Measurements from ENCODE around the gene ZNF383.
"Not testable (repeated sequence)": the region's sequence is repeated elsewhere in the genome, so short reads cannot be mapped to it uniquely, and the experiment has no call there.

Gene ZNF383

DNA sequence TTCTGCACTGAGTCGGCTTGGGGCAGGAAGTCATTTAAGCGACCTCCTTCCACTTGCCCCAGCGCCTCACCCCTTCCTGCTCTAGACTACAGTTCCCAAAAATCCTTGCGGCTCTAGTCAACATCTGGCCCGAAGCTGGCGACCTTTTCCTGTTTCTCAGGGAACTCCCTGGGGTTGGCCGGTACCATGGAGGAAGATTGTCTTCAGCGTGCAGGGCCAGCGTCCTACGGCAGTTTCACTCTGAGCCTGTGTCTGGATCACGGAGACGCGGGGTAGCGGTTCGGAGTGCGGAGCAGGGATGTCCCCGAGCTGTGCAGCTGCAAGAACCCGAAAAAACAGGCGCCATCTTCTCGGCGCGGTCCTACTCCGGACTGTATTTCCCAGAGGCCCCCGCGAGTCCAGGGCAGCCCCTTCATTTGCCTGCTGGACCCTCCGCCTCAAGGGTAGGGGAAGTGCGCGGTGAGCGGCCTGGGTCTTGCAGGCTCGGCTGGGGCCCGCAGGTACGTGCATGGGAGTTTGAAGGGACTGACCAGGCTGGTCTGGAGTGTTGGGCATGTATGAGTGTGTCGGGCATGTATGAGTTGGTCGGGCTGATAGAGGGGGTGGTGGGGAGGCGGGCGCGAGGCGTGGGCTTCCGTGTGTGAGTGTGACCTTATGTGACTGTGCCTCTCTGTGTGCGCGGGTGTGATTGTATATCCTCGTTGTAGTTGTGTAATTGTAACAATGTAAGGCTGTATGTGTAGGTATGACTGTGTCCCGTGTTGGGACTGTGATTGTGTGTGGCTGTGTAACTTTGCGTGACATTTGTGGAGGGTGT is at the start of gene ZNF383:
ZNF383 (plus strand) TSS at position 440 of the 817 bp plus-strand sequence. CDS start 12,240 bp downstream, outside the sequence.
- peak; percentile 70 to 73 for DNase-seq (ENCODE audit: low read depth in 2 of 2)

DNA sequence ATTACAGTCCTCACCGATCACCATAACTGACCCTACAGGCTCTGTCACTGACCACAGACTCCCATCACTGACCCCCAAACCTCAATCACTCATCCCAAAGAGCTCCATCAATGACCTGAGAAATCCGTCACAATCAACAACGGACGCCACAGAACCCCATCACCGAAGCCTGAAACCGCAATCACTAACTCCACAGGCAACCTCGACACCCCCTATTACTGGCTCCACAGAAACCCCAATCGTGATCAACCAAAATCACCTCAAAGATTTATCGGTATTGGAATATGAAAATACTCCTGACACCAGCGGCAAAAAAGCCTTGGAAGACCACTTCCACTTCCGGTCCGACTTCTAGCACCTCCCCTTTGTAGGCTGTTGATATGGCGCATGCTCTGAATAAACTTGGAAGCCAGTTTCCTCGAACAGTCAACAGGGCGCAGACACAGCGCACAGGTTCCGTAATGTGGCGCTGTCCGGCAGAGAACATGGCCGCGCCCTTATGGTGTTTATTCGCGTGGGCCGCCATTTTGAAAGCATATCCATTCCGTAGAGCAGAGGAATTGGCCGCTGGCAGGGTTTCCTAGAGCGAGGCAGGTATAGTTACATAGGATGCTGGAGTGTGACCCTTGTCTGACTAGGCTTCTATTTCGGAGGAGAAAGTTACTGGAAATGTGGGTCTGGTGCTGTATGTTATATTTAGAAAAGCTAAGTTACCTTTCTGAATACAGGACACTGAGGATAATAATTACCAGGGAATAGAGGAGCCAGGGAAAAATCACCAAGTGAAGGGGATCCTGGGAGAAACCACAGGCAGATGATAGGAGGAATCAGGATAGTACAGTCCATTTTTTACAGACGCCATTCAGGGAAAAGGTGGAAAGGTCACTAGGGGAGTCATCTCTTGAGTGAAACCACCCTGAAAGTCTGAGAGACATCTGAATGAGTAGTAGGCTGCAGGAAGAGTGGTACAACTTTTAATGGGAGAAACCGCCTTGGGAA is 45.3 kb upstream of the ZNF383 start, which contains the start of gene ZNF585A:
ZNF585A (minus strand) TSS at position 328 of the 999 bp plus-strand sequence. CDS start 2,785 bp downstream, outside the sequence.
- peak; percentile 83 to 88 for DNase-seq (ENCODE audit: low read depth in 2 of 2)

DNA sequence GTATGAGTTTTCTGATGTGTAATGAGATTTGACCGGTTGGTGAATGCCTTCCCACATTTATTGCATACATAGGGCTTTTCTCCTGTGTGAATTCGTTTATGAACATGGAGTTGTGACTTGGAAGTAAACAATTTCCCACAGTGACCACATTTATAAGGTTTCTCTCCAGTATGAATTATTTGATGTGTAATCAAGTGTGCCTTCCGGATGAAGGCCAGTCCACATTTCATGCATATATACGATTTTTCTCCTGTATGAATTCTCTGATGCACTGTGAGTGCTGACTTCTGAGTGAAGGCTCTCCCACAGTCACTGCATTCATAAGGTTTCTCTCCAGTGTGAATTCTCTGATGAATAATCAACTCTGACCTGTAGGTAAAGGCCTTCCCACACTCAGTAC is 31.9 kb upstream of the ZNF383 start:
- not testable (repeated sequence) for DNase-seq (ENCODE audit: low read depth in 2 of 2)

DNA sequence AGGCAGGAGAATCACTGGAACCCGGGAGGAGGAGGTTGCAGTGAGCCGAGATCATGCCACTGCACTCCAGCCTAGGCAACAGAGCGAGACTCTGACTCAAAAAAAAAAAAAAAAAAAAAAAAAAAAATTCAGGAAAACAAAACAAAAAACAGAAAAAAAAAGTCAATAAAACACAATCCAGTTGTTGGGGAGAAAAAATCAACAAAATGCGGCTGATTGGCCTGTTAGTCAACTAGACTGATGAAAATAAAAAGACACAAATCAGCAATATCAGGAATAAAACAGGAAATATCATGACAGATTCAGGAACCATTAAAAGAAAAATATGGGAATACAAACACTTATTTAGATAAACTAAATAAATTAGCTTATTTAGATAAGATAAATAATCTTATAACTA is 22.8 kb upstream of the ZNF383 start:
- DNase-seq (ENCODE audit: low read depth in 2 of 2), result not testable (repeated sequence)

DNA sequence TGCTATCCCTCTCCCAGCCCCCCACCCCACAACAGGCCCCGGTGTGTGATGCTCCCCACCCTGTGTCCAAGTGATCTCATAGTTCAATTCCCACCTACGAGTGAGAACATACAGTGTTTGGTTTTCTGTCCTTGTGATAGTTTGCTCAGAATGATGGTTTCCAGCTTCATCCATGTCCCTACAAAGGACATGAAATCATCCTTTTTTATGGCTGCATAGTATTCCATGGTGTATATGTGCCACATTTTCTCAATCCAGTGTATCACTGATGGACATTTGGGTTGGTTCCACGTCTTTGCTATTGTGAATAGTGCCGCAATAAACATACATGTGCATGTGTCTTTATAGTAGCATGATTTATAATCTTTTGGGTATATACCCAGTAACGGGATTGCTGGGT is 20.9 kb upstream of the ZNF383 start:
- DNase-seq (ENCODE audit: low read depth in 2 of 2), result not testable (repeated sequence)

- no peak for DNase-seq (ENCODE audit: low read depth in 2 of 2)
Observed at GRCh38 chr19:37197768-37198167, 20.2 kb upstream of the ZNF383 start.

DNA sequence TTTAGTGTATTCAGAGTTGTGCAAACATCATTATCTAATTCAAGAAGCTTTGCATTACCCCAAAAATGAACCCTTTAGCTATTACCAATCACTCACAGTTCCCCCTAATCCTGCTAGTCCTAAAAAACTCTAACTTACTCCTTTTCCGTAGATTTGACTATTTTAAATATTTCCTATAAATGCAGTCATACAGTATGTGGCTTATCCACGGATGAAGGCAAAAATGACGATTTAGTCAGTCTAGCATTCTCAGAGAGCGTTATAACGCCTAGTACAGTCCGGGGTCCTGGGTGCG is 587 bp upstream of the ZNF383 start:
- DNase-seq (ENCODE audit: low read depth in 2 of 2), result no peak

DNA sequence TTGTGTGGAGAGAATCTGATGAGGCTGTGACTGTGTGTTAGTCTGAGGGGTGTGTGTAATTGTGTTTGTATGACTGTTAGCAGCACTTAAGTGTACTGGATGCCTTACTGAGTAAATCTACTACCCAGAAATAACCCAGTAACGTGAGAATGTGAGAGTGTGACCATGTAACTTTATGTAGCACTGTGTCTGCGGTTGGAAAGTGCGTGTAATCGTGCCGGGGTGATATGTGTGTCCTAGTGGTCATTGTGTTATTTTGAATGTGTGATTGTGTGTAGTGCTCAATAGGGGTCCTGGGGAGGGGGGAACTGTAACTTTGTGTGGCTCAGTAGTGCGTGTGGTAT is 550 bp downstream of the ZNF383 start:
- no peak for DNase-seq (ENCODE audit: low read depth in 2 of 2)

GRCh38 chr19:37220383-37220782 is 2.4 kb downstream of the ZNF383 start:
- no peak for DNase-seq (ENCODE audit: low read depth in 2 of 2)

DNA sequence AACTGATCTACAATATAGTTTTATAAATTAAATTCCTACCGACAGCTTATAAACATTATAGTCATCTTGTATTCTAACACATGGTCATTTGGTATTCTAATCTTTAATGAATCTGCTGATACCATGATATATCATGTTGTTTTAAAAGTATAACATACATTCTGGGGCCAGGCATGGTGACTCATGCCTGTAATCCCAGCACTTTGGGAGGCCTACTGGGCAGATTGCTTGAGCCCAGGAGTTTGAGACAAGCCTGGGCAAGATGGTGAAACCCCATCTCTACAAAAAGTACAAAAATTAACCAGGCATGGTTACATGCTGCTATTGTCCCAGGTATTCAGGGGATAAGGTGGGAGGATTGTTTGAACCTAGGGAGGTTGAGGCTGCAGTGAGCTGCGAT is 3.1 kb downstream of the ZNF383 start:
- DNase-seq (ENCODE audit: low read depth in 2 of 2), result no peak

DNA sequence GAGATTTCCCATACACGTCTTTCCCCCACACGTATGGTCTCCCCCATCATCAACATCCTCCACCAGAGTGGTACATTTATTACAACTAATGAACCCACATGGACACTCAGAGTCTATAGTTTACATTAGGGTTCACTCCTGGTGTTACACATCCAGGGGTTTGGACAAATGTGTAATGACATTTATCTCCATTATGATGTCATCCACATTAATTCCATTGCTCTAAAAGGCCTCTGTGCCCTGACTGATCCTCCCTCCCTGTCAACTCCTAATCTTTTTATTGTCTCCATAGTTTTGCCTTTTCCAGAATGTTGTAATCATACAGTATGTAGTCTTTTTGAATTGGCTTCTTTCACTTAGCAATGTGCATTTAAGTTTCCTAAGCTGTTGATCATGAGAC is 8.2 kb downstream of the ZNF383 start:
- no peak for DNase-seq (ENCODE audit: low read depth in 2 of 2)

DNA sequence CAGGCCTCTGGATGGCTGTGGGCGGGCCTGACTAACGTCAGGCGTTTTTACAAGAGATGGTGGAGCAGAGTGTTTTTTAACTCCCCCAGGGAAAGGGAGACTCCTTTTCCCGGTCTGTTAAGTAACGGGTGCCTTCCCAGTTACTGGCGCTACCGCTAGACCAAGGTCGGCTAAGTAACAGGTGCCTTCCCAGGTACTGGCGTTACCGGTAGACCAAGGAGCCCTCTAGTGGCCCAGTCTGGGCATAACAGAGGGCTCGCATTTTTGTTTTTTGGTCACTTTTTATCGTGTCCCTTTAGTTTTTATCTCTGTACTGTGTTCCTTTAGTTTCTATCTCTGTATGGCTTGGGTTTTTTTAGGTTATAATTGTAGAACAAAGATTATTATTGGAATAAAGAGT is 10.0 kb downstream of the ZNF383 start:
- DNase-seq (ENCODE audit: low read depth in 2 of 2), result no peak

GRCh38 chr19:37243206-37243632 is 25.2 kb downstream of the ZNF383 start:
- no peak for DNase-seq (ENCODE audit: low read depth in 2 of 2)

- DNase-seq (ENCODE audit: low read depth in 2 of 2), result no peak
Observed at GRCh38 chr19:37251308-37252229, 33.6 kb downstream of the ZNF383 start.

DNA sequence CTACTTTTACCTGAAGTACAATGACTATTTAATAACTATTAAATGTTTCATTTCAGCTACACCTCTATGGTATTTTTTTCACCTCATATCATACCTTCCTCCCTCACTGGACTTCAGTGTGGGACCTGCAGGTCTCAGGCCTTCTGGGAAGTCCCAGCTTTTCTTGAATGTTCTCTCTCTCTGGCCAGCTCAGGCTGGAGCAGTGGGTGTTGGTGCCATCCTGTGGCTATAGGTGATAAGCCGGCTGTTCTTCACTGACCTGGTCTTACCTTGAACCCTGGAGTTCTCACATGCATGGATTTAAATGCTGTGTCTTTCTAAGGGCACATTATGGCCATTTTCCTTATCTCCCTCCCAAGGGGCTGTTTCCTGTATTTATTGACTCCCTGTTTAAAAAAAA is 45.0 kb downstream of the ZNF383 start:
- DNase-seq (ENCODE audit: low read depth in 2 of 2), result not testable (repeated sequence)

DNA sequence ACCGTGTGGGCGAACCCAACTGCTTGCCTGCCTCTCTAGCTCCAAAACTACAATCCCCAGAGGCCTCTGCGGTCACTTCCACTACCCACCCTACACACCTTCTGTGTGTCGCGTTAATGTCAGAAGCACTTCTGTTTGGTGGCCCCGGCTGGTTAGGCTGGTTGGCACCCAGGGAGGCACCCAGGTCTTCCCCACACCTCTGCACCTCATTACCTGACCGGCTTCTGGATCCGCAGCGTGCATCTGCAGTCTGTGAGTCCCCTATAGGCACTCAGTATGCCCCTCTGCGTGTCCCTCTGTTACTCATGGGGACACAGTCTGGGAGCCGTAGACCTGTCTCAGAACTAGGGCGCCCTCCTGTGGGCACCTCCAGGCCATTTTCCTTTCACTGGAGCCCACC is 49.0 kb downstream of the ZNF383 start:
- not testable (repeated sequence) for DNase-seq (ENCODE audit: low read depth in 2 of 2)

DNA sequence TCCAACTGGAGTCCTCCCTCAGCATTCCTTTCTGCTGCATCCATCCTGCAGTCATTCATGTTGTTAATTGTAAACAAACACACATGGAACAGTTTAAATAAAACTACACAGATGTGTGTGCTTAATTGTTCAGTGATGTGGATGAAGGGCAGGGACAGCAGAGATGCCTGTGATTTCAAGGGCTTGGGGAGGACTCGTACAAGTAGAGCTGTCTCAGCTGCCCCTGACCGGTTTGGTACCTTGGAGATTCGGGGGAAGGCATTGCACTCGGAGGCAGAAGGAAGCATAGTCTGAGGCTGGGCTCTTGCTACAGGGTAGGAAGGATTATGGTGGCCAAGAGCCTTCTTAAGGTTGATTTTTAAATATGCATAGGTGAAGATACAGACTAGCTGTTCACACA is 49.7 kb downstream of the ZNF383 start:
- DNase-seq (ENCODE audit: low read depth in 2 of 2), result not testable (repeated sequence)

DNA sequence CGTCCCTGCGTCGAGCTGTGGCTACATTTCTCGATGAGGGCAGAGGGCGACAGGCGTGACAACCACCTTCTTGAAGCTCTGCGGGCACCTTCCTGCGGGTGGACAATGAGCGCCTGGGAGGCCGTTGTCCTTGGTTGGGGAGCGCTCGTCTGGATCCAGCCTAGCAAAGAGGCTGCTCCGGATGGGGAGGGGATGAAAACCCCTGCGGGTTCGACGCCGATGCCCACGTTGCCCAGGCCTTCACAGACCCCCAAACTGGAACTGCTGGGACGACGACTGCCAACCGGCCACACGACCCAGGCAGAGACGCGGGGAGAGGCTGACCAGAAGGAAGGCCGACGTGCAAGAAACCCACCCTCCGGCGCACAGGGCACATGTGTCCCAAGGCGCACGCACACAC is 62.6 kb downstream of the ZNF383 start:
- not testable (repeated sequence) for DNase-seq (ENCODE audit: low read depth in 2 of 2)

DNA sequence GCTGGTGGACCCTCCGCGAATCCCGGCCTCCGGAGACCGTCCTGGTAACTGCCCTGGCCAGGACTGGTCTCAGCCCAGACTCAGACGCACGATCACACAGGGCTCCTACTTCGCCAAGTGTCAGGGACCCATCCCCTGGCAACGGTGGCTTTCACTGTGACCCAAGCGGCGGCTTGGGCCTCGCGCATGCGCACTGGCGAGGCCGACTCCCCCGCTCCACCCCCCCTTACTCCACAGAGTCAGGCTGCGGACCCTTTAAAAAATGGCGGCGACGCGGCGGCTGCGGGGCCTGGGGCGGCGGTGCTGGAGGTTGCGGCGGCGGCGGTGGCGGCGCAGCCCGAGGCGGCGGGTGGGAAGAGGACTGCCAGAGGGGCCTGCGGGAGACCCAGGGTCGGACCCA is 66.0 kb downstream of the ZNF383 start:
- not testable (repeated sequence) for DNase-seq (ENCODE audit: low read depth in 2 of 2)

GRCh38 chr19:37289229-37289628 is 71.2 kb downstream of the ZNF383 start:
- not testable (repeated sequence) for DNase-seq (ENCODE audit: low read depth in 2 of 2)

Measured in stimulated activated CD8-positive, alpha-beta memory T cell treated with anti-CD3 and anti-CD28 coated beads, Interleukin-15, amount 100 ng/mL, for 4 hours (primary cell).